GM12878 (cell line): ENCODE results near the gene DCDC2.
"Not testable (repeated sequence)": the region's sequence is repeated elsewhere in the genome, so short reads cannot be mapped to it uniquely, and the experiment has no call there.

Experiments used
- POLR2A ChIP-seq: IDR thresholded peaks from 2 replicates; pipeline ENCODE4 v1.6.1; 2011; ENCODE audit warnings: low read depth, mild to moderate bottlenecking, low read length
- SPI1 ChIP-seq: IDR thresholded peaks from 2 replicates; pipeline ENCODE4 v1.6.1; 2011; ENCODE audit warnings: low read depth, mild to moderate bottlenecking, low read length, moderate library complexity, borderline replicate concordance; ENCODE audit not compliant: insufficient read depth
- TAF1 ChIP-seq: IDR thresholded peaks from 2 replicates; pipeline ENCODE4 v1.6.1; 2011; ENCODE audit warnings: mild to moderate bottlenecking, low read depth, low read length, borderline replicate concordance
- TF ChIP-seq, protein P1 (sequence below), 3 experiments: IDR thresholded peaks in 2 of 3; conservative IDR thresholded peaks in 1 of 3; 2 replicates each; pipeline ENCODE4 v1.5.1; 2011; ENCODE audit warnings: low read depth in 3 of 3, low read length in 3 of 3, mild to moderate bottlenecking in 3 of 3, control low read depth in 2 of 3, moderate library complexity in 2 of 3, inconsistent platforms in 1 of 3, mixed read lengths in 1 of 3; ENCODE audit not compliant: control insufficient read depth in 2 of 3, insufficient read depth in 1 of 3; ENCODE audit errors: extremely low read depth in 1 of 3
- TF ChIP-seq, protein P2 (sequence below): fragments of 450-650 bp; IDR thresholded peaks from 2 replicates; pipeline ENCODE4 v1.6.1; 2017; ENCODE audit warnings: antibody characterized with exemption, mild to moderate bottlenecking, moderate library complexity

GRCh38 chr6:24293852-24294251, 64.0 kb downstream of the DCDC2 start:
- TF ChIP-seq, protein P1, sequence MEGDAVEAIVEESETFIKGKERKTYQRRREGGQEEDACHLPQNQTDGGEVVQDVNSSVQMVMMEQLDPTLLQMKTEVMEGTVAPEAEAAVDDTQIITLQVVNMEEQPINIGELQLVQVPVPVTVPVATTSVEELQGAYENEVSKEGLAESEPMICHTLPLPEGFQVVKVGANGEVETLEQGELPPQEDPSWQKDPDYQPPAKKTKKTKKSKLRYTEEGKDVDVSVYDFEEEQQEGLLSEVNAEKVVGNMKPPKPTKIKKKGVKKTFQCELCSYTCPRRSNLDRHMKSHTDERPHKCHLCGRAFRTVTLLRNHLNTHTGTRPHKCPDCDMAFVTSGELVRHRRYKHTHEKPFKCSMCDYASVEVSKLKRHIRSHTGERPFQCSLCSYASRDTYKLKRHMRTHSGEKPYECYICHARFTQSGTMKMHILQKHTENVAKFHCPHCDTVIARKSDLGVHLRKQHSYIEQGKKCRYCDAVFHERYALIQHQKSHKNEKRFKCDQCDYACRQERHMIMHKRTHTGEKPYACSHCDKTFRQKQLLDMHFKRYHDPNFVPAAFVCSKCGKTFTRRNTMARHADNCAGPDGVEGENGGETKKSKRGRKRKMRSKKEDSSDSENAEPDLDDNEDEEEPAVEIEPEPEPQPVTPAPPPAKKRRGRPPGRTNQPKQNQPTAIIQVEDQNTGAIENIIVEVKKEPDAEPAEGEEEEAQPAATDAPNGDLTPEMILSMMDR (IDR thresholded peaks at IDR 0.05 in 2 of 3, conservative IDR thresholded peaks at IDR 0.05 in 1 of 3; ENCODE audit: control insufficient read depth in 2 of 3, extremely low read depth in 1 of 3, insufficient read depth in 1 of 3, low read depth in 3 of 3, low read length in 3 of 3), result not testable (repeated sequence)
- TF ChIP-seq SPI1, POLR2A, TAF1: not testable (repeated sequence)
- TF ChIP-seq, protein P2, sequence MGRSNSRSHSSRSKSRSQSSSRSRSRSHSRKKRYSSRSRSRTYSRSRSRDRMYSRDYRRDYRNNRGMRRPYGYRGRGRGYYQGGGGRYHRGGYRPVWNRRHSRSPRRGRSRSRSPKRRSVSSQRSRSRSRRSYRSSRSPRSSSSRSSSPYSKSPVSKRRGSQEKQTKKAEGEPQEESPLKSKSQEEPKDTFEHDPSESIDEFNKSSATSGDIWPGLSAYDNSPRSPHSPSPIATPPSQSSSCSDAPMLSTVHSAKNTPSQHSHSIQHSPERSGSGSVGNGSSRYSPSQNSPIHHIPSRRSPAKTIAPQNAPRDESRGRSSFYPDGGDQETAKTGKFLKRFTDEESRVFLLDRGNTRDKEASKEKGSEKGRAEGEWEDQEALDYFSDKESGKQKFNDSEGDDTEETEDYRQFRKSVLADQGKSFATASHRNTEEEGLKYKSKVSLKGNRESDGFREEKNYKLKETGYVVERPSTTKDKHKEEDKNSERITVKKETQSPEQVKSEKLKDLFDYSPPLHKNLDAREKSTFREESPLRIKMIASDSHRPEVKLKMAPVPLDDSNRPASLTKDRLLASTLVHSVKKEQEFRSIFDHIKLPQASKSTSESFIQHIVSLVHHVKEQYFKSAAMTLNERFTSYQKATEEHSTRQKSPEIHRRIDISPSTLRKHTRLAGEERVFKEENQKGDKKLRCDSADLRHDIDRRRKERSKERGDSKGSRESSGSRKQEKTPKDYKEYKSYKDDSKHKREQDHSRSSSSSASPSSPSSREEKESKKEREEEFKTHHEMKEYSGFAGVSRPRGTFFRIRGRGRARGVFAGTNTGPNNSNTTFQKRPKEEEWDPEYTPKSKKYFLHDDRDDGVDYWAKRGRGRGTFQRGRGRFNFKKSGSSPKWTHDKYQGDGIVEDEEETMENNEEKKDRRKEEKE, result not testable (repeated sequence)
